GM11168 (cell line): Measurements from ENCODE around the gene TUB.

Source experiments
- in situ Hi-C: fragments of 300-500 bp; cut with MboI; formaldehyde crosslinking; loops from one replicate; pipeline ENCODE4 v1.12.0; 2022; ENCODE audit warnings: low sequenced_read_pairs; ENCODE audit not compliant: unreplicated experiment

TUB gene

DNA sequence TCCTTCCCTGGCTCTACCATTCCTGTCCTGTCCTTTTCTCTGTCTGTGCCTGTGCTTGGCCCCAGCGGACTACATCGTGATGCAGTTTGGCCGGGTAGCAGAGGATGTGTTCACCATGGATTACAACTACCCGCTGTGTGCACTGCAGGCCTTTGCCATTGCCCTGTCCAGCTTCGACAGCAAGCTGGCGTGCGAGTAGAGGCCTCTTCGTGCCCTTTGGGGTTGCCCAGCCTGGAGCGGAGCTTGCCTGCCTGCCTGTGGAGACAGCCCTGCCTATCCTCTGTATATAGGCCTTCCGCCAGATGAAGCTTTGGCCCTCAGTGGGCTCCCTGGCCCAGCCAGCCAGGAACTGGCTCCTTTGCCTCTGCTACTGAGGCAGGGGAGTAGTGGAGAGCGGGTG, 20.4 kb downstream of the TUB start:
- in situ Hi-C loops, result loop anchor here (5.0 kb wide), 1 partner anchor 194 kb away; no protein-coding TSS in a partner anchor

DNA sequence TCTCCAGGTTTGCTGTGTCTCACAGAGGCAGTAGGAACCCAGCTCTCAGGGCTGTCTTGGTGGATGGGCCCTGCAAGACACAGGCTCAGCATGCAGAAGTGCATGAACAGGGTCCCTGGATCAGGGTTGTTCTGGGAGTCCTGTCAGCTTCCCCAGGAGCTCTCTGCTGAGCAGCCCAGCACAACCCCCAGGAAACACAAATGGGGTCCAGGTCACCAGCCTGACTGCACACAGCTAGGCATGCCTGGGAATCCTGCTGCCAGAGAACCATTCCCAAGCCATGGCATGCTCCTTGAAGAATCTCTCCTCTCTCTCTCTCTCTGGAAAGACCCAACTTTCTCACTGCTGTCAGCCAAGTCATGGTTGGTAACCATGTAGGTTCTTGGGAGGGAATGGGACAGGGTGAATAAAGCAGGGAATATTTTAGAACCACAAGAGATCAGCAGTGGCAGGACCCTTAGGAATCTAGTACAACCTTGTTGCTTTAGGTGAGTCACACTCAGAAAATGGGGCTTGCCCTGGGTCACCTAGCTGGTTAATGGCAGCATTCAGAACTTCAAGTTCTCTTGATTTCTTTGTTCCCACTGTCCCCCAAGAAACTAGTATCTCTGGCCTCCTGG, 21.4 kb downstream of the TUB start:
- in situ Hi-C loops, result loop anchor here (5.0 kb wide), 1 partner anchor 195 kb away; no protein-coding TSS in a partner anchor

DNA sequence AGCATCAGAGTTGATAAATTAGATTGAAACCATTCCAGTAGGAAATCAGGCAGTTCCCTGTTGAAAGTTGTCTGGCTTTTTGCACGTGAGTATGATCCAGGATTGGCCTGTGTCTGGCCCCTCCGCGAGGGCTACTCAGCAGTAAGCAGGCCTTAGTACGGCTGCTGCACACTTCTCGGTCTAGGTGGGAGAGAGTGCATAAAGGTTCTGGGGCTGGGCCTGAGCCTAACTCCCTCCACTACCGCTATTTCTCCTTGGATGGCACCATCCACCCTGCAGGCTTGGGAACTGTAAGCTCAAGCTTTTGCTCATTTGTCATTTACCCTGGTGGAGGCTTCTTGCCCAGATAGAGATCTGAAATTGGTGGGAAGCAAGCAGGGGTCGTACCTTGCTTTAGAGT, 22.0 kb downstream of the TUB start:
- in situ Hi-C loops, result loop anchor here (5.0 kb wide), 1 partner anchor 196 kb away; no protein-coding TSS in a partner anchor

DNA sequence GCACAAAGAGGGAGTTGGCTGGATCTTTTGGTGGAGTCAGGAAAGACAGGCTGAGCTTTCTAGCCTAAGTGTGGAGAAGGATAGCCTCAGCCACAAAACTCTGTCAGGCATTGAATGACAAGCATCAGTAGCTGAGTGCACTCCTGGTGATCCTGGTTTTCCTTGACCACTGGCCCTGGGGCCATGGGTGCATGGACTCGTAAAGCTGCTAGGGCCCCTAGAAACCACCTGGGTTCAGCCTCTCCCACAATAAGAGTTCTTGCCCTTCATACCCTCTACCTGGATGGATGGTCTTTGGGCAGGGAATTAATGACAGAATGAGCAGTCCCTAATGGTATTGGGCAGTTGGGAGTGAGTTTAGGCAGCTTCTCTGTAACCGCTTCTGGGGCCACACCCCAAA, 22.9 kb downstream of the TUB start:
- in situ Hi-C loops, result loop anchor here (5.0 kb wide), 1 partner anchor 197 kb away; no protein-coding TSS in a partner anchor

DNA sequence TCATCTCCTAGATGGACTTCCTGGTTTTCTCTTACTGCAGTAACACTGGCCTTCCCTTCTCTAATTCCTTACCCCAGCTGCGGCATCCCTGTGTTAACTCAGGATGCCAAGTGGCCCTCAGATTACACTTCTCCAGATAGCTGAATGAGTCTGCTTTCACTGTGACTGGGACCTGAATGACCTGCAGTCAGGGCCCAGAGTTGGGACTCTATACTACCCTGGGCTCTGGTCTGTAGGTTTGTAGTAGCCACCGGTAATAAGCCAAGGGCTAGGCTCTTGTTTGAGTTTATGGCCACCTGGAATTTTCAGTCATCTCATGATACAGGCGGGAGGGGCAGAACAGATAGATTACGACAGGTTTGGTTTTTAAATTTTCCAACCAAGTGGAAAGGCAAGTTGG, 24.1 kb downstream of the TUB start:
- in situ Hi-C loops, result no loop called here

DNA sequence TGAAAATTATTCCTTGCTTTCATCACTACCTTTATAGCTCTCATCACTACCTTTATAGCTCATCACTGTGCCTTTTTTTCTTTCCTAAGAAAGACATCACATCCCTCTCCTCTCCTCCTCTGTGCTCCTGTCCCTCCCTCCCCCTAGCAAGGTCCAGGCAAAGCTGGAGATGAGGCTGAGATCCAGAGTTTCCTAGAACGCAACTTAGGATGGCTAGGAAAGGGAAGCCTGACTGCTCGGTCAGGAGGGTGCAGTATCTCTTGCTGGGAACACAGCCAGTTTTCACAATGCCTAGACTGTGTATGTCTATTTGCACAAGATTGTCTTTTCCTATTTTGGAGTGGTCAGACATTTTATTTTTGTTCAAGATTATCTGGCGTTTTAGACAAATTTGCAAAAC, 24.7 kb downstream of the TUB start:
- in situ Hi-C loops, result no loop called here

DNA sequence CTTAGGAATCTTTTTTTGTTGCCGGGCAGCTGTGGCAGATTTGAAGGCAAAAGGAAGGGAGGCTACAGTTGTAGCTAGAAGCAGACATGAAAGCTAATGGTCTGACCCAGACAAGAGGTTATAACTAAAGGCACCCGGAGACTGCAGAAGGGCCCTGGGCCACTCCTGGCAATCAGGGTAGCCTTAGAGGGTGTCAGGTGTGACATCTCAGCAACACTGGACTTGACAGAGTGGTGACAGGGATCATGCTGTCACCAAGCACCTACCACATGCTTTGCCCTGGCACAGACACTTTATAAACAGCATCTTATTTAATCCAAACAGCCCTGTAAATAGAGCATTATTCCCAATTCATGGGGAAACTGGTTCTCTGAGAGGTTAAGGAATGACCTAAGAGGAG, 25.7 kb downstream of the TUB start:
- in situ Hi-C loops, result no loop called here

DNA sequence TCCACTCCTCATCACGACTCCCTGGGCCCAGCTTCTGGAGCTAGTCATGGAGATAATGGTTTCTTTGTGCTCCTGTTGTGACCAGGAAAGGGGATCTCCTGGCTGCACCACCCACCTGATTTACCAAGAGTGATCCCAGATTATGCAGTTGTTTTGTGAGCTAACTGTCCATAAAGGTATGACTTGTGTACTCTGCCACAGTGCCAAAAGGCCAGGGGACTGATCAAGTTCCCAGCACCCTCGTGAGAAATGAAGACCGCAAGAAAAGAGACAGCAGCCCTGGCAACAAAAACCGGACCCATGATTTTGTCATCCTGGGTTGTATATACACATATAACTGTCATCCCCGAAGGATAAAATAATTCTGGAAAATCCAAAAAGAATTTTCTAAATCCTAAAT, 26.6 kb downstream of the TUB start:
- in situ Hi-C loops, result no loop called here

DNA sequence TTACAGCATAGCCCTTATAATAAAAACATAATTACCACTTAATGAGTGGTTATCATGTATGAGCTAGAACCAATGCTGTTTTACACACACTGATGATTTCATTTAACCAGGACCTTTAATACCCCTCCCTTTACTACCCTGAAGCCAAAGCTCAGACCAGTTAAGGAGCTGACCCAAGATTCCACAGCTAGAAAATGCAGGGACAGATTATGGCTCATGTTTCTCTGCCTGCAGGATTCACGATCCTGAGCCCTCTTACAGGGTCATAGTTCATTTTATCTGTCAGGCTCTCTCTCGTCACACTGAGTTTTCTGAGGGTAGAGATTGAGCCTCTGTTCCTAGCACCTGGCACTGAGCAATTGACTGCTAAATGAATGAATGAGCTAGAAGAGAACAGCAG, 27.4 kb downstream of the TUB start:
- in situ Hi-C loops, result no loop called here

DNA sequence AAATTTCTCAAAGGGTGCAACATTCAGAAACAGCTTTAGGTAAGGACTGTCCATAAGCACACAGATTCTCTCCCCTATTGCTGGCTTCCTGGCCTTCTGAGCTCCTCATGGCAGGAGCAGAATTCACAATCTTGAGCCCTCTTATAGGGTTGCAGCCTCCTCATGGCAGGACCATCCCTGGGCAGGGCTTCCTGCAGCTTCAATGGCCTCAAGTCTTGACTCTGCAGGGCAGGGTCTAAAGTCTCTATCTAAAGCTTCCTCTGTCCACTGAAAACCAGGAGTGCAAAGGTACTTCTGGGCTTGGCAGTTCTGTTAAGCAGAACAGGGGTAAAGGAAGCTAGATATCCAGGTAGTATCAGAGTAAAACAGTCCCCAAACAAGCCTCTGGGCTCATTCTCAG, 28.7 kb downstream of the TUB start:
- in situ Hi-C loops, result no loop called here

DNA sequence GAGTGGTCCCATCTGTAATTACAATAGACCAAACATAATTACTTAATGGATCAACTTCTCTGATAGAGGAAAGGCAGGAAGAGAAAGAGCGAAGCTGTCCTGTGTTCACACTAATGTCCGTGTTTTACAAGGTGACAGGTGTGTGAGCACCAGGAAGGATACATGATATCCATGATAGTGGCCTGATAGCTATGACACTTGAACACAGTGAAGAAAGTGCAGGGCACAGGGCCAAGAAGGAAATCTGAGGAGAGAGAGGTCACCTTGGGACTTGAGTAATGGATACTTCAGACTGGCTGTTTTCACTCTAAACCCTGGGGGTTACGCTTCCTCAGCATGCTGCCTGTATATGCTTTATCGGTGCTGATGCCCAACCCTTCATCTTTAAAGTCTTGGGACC, 29.4 kb downstream of the TUB start:
- in situ Hi-C loops, result no loop called here

DNA sequence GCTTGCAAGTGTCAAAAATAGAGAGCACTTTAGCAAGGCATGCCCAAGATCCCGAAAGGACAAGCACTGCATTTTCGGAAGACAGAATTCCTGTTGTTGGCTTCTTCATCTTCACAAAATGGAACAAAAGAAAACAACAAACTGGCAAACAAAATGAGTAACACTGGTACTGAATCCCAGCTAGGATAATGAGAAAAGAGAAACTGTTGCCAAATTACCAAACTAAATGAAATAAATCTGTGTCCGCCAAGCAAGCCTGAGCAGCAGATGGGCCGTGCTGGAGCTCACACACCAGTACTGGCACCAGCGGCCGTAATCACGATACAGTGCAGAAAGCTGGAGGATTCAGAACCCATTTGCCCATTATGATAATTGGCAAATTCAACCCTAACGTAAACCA, 30.6 kb downstream of the TUB start:
- in situ Hi-C loops, result no loop called here

DNA sequence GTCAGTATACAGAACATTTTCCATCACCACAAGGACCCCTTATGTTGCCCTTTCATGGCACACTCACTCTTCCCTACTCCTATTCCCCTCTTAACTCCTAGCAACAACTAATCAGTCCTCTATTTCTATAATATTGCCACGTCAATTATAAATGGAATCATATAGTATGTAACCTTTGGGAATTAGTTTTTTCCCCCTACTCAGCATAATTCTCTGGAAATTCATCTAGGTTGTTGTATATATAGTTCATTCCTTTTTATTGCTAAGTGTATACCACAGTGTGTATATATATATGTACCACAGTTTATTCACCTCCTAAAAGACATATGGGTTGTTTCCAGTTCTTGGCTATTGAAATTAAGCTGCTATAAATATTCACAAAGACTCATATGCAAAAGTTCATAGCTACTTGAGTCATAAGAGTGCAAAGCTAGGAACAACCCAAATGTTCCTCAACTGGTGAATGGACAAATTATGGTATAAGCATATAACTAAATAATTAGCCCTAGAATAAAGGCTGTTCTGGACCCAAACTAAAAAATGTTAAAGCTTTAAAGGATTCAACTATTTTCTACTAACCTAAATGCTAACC, 41.3 kb downstream of the TUB start:
- in situ Hi-C loops, result no loop called here

DNA sequence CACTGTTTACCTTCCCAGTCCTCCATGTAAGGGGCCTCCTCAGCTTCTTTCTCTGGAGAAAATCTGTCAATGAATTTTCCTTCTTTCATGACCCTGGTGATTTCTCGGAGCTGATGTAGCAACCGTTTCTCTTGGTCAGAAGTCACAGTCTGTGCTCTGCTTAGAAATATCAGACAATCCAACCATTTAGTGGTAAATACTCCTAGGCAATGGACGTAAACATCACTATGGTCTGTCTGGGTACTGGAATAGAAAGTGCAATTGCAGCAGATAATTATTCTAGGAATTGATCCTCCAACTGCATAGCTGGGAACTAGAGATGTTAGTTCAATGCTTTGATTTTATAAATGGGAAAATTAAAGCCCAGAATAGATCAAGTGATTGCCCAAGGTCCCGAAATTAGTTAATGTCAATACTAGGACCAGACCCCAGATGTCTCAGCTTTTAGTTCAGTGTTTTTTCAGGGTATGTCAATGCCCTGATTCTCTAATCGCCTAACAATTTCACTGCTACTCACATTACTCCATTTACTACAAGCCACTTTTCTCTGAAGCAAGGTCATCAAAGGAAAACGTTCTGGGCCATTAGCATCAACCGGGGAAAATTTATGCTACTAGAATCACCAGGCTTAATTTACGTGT, 45.8 kb downstream of the TUB start:
- in situ Hi-C loops, result no loop called here

DNA sequence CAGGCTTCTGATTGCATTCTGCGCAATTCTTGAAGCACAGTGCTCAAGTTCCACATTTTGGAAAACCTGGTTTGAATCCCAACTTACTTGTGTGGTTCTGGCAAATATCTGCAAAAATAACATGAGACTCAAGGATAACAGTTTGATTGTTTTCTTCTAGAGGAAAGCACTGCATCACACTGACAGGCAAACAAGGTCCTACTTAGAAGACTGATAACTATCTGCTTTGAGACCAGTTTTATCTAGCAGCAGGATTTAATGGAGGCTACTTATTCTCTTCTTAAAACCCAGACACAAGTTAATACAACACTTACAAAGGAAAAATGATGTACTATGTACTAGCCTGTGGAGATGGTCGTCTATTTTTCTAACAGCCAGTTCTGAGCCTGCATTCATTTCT, 46.4 kb downstream of the TUB start:
- in situ Hi-C loops, result no loop called here

DNA sequence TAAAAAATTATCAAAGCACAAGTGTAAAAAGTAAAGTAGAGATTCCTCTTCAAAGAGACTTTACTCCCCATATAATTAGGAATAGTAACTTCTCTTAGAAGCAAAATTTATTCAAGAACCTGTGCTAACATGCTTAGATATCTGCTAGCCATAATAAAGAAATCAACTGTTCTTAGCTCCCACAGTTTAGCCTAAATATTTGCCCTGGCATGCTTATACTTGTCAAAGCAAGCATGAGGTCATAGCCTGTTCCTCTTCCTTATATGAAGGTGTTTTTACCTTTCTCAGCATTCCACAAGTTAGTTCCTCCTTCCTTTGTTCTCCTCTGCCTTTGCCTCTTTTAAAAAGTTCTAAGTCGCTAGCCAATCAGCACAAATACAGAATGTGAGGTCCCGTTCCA, 57.5 kb downstream of the TUB start:
- in situ Hi-C loops, result no loop called here

DNA sequence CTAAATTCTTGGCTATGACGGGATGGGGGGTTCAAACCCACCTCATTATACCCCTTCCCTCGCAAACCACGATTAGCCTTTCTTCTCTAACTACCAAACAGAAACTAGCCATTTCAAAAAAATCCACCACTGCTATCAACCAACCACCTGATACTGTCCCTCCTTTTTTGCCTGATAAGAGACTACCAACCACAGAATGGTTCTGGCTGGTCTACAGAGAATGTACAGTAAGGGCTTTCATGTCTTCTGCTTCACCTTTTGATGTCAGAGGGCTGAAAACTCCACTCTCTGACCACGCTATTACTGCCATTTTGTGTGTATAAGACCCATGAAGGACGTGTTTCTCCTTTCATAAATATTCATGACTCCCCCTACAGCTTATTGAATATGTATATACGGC, 68.7 kb downstream of the TUB start:
- in situ Hi-C loops, result no loop called here
